NCI-H2081 (cell line): ENCODE data around the gene ATF7.

Source experiments
- DNase-seq, 2 experiments: peaks; one replicate each; lab custom pipeline; 2025; lab: John Stamatoyannopoulos, UW

ATF7 gene

GRCh38 chr12:53596920-53597363 lies 29.2 kb downstream of the ATF7 start:
- peak; percentile 43 to 73 for DNase-seq

- DNase-seq, result no peak
Measured at GRCh38 chr12:53594897-53595615, 31.1 kb downstream of the ATF7 start.

- DNase-seq, result peak in 1 of 2 experiments; percentile 20
Measured at GRCh38 chr12:53593707-53594106, 32.5 kb downstream of the ATF7 start.

GRCh38 chr12:53593031-53593430 lies 33.2 kb downstream of the ATF7 start:
- DNase-seq, result no peak

- DNase-seq, result no peak
Measured at GRCh38 chr12:53592426-53592825, 33.8 kb downstream of the ATF7 start.

GRCh38 chr12:53591301-53592206 lies 34.6 kb downstream of the ATF7 start:
- peak in 1 of 2 experiments; percentile 39 for DNase-seq

GRCh38 chr12:53590652-53591051 lies 35.5 kb downstream of the ATF7 start:
- DNase-seq, result no peak

GRCh38 chr12:53589915-53590314 lies 36.3 kb downstream of the ATF7 start:
- no peak for DNase-seq

- DNase-seq, result no peak
Measured at GRCh38 chr12:53589423-53589822, 36.8 kb downstream of the ATF7 start.

GRCh38 chr12:53588123-53588522 lies 38.1 kb downstream of the ATF7 start:
- no peak for DNase-seq

- no peak for DNase-seq
Measured at GRCh38 chr12:53586745-53587144, 39.4 kb downstream of the ATF7 start.

GRCh38 chr12:53585448-53586125 lies 40.6 kb downstream of the ATF7 start:
- no peak for DNase-seq

- DNase-seq, result no peak
Measured at GRCh38 chr12:53579545-53579955, 46.6 kb downstream of the ATF7 start.

- DNase-seq, result no peak
Measured at GRCh38 chr12:53578783-53579182, 47.4 kb downstream of the ATF7 start.

GRCh38 chr12:53577941-53578352 lies 48.2 kb downstream of the ATF7 start:
- DNase-seq, result no peak

- DNase-seq, result no peak
Measured at GRCh38 chr12:53575502-53576249, 50.5 kb downstream of the ATF7 start.

GRCh38 chr12:53572134-53572758 lies 53.9 kb downstream of the ATF7 start:
- DNase-seq, result no peak

- DNase-seq, result no peak
Measured at GRCh38 chr12:53571295-53571694, 54.9 kb downstream of the ATF7 start.

GRCh38 chr12:53568809-53569557 lies 57.2 kb downstream of the ATF7 start:
- DNase-seq, result no peak
